DOHH2 (cell line): ENCODE measurements around the gene CCNL1.

ENCODE experiments used
- H3F3A ChIP-seq: fragments of 200-600 bp; sonication (generic), shearing (Covaris generic); 2 replicates; pipeline ENCODE4 v1.6.0; 2016; ENCODE audit warnings: antibody characterized with exemption, mild to moderate bottlenecking; ENCODE audit not compliant: control insufficient read depth, insufficient read depth
- H3K27ac ChIP-seq: fragments of 200-600 bp; sonication (generic); 2 replicates; pipeline ENCODE4 v1.5.1; 2014; ENCODE audit warnings: low read depth, mild to moderate bottlenecking, low read length, moderate library complexity
- H3K27me3 ChIP-seq: fragments of 200-600 bp; sonication (generic); 2 replicates; pipeline ENCODE4 v1.6.1; 2014; ENCODE audit warnings: mild to moderate bottlenecking, low read length, mixed read lengths; ENCODE audit not compliant: control insufficient read depth
- H3K36me3 ChIP-seq: fragments of 200-600 bp; sonication (generic); 2 replicates; pipeline ENCODE4 v1.6.1; 2014; ENCODE audit warnings: mild to moderate bottlenecking, low read length, moderate library complexity, mixed read lengths; ENCODE audit not compliant: control insufficient read depth
- H3K4me1 ChIP-seq: fragments of 200-600 bp; sonication (generic); 2 replicates; pipeline ENCODE4 v1.6.1; 2014; ENCODE audit warnings: mild to moderate bottlenecking, low read length, mixed read lengths; ENCODE audit not compliant: control insufficient read depth
- H3K4me2 ChIP-seq: fragments of 200-600 bp; sonication (generic); 2 replicates; pipeline ENCODE4 v1.6.0; 2014; ENCODE audit warnings: mild to moderate bottlenecking, low read length, moderate library complexity
- H3K4me3 ChIP-seq: fragments of 200-600 bp; sonication (generic); 2 replicates; pipeline ENCODE4 v1.5.1; 2014; ENCODE audit warnings: mild to moderate bottlenecking, low read length, mixed read lengths
- H3K79me2 ChIP-seq: fragments of 200-600 bp; sonication (generic); 2 replicates; pipeline ENCODE4 v1.6.1; 2014; ENCODE audit warnings: mild to moderate bottlenecking, low read length, mixed read lengths; ENCODE audit not compliant: control insufficient read depth
- H3K9me2 ChIP-seq: fragments of 200-600 bp; sonication (generic); replicated peaks from 2 replicates; pipeline ENCODE4 v1.6.1; 2014; ENCODE audit warnings: mild to moderate bottlenecking, low read length, mixed read lengths; ENCODE audit not compliant: control insufficient read depth
- H3K9me3 ChIP-seq: fragments of 200-600 bp; sonication (generic); 2 replicates; pipeline ENCODE4 v1.6.1; 2014; ENCODE audit warnings: antibody characterized with exemption, low read length, mixed read lengths; ENCODE audit not compliant: control insufficient read depth, insufficient read depth
- H4K20me1 ChIP-seq: fragments of 200-600 bp; sonication (generic); 2 replicates; pipeline ENCODE4 v1.6.0; 2014; ENCODE audit warnings: low read depth, mild to moderate bottlenecking, antibody characterized with exemption, low read length, moderate library complexity; ENCODE audit not compliant: control insufficient read depth, insufficient read depth
- EZH2phosphoT487 ChIP-seq: fragments of 200-600 bp; sonication (generic); IDR thresholded peaks from 2 replicates; pipeline ENCODE4 v1.6.1; 2017; ENCODE audit warnings: borderline replicate concordance, mild to moderate bottlenecking, antibody characterized with exemption, low read length, moderate library complexity, mixed read lengths
- TF ChIP-seq, protein P1 (sequence below): fragments of 200-600 bp; sonication (generic); IDR thresholded peaks from one replicate; pipeline ENCODE4 v1.5.1; 2014; ENCODE audit warnings: antibody characterized with exemption, mild to moderate bottlenecking, low read depth, low read length; ENCODE audit not compliant: poor library complexity, severe bottlenecking

CCNL1 gene

DNA sequence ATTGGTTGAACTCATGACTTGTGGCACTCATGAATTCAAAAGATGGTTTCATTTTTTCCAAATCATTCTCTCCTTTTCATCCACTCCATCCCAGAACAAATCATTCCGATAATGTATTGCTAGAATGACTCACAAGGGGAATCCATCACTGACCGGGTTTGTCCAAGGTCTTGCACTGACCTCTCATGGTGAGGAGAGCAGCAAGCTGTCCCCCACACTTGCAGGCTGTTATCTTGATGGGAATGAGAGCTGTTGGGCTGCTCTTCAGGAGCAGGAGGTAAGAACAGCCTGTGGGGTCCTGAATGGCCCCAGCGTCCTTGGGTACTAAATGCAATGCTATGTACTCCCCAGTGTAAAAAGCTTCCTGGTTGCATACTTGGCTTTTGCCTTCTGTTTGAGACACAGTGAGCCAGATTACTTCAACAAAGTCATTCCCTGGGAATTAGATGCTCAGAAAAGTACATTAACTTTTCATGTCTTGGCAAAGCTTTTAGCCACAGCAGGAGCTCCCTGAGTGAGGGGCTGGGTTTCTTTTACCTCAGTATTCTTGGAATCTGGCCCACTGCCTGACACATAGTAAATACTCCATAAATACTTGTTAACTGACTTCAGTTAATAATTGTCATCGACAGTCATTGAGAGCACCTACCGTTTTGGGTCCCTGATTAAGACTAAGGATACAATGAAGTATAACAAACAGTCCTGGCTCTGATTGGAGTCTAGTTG lies 24.1 kb downstream of the CCNL1 start:
- TF ChIP-seq EZH2phosphoT487: no peak
- TF ChIP-seq, protein P1, sequence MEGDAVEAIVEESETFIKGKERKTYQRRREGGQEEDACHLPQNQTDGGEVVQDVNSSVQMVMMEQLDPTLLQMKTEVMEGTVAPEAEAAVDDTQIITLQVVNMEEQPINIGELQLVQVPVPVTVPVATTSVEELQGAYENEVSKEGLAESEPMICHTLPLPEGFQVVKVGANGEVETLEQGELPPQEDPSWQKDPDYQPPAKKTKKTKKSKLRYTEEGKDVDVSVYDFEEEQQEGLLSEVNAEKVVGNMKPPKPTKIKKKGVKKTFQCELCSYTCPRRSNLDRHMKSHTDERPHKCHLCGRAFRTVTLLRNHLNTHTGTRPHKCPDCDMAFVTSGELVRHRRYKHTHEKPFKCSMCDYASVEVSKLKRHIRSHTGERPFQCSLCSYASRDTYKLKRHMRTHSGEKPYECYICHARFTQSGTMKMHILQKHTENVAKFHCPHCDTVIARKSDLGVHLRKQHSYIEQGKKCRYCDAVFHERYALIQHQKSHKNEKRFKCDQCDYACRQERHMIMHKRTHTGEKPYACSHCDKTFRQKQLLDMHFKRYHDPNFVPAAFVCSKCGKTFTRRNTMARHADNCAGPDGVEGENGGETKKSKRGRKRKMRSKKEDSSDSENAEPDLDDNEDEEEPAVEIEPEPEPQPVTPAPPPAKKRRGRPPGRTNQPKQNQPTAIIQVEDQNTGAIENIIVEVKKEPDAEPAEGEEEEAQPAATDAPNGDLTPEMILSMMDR: no peak
- Histone ChIP-seq H3K79me2 (no peaks in the 10 kb centered on the region), H3K36me3 (no peaks in the 10 kb centered on the region), H3K4me2 (no peak overlapping the region), H4K20me1 (no peaks in the 10 kb centered on the region), H3K9me2 (no peaks in the 10 kb centered on the region), H3F3A (peaks cover 6% of the 10 kb centered on the region; the same call in 1 of the 2 replicates), H3K4me1 (peaks cover 18% of the 10 kb centered on the region), H3K27ac (no peak overlapping the region), H3K4me3 (no peak overlapping the region), H3K9me3 (no peaks in the 10 kb centered on the region), H3K27me3 (no peaks in the 10 kb centered on the region)

DNA sequence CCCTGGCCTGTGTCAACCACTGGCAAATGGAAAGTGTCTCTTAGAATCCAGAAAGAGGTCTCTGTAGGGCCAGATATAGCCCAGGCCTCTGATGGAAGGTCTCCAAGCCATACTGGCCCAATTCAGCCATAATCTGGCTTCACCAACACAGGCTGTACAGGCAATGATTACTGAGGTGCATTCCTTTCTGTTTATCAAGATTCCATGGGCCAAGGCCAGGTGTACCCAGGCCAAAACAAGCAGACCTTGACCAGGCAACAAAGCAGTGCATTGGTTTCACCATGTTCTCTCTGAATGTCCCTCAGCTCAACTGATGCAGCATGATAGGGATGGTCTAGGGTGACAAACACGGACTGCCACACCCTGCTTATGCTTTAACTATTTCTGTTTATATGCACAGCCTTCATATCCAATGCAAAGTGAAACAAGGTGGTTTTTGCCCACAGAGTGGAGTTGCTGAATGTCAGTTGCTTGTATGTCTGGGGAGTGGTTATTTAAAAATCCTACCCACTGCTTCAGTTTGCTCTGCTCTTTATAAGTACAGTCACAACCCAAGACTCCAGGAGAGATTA lies 25.2 kb downstream of the CCNL1 start:
- Histone ChIP-seq H3F3A (no peaks in the 10 kb centered on the region), H3K27ac (no peak overlapping the region)

DNA sequence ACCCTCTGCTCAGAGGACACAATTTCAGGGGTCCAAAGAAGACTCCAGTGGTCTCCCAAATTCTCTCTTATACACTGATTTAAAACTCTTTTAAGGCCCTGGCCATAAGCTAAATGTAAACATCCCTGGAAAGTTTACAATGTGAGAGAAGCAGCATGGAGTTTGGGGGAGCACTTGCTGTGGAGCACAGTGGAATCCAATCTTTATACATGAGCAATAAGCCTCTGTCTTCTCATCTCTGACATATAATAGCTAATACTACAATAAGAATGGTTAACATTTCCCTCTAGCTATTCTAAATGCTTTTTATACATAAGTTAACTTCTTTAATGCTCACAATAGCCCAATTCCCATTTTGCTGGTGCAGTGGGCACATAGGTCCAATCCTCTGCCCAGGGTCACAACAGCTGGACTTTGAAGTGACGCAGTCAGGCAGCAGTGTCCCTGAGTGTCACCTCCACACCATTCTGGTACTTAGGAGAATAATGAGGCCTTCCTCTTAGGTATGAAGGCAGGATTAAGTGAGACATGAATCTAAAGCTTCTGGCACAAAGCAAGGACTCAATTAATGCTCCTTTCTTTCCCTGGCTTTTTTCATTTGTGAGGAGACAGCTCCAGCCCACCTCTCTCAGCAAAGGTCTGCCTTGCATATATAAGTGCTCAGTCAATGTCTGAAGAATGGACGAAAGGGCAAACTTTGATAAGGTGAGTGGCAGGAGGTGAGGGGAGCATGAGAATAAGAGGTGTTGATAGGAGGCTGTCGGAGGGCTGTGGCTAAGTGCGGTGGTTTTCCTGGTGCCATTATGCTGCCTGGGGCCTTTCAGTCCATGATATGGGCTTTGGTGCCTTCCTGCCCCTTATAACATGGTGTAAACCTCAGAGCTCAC lies 26.3 kb downstream of the CCNL1 start:
- peaks cover 33% of the 10 kb centered on the region for H3K4me1 ChIP-seq
- no peaks in the 10 kb centered on the region for H3F3A ChIP-seq
- no peaks in the 10 kb centered on the region for H3K9me2 ChIP-seq
- H3K9me3 ChIP-seq: no peaks in the 10 kb centered on the region
- H3K4me2 ChIP-seq: no peak overlapping the region
- no peaks in the 10 kb centered on the region for H3K79me2 ChIP-seq
- no peak overlapping the region for H3K4me3 ChIP-seq
- no peaks in the 10 kb centered on the region for H4K20me1 ChIP-seq
- H3K27me3 ChIP-seq: no peaks in the 10 kb centered on the region
- H3K27ac ChIP-seq: no peak overlapping the region
- H3K36me3 ChIP-seq: no peaks in the 10 kb centered on the region
- no peak for TF ChIP-seq EZH2phosphoT487
- TF ChIP-seq, protein P1: no peak

More for the DNA sequence above, 25.2 kb downstream of the CCNL1 start:
- no peaks in the 10 kb centered on the region for H4K20me1 ChIP-seq
- H3K9me3 ChIP-seq: no peaks in the 10 kb centered on the region
- no peak overlapping the region for H3K4me2 ChIP-seq
- no peaks in the 10 kb centered on the region for H3K79me2 ChIP-seq
- no peak for TF ChIP-seq EZH2phosphoT487
- TF ChIP-seq, protein P1: no peak
- no peak overlapping the region for H3K4me3 ChIP-seq
- H3K27me3 ChIP-seq: no peaks in the 10 kb centered on the region
- H3K4me1 ChIP-seq: peaks cover 23% of the 10 kb centered on the region
- H3K36me3 ChIP-seq: no peaks in the 10 kb centered on the region
- H3K9me2 ChIP-seq: no peaks in the 10 kb centered on the region
